Measurements from ENCODE around the gene PKP1. TPM values are rescaled to one million over a fixed set of nuclear protein-coding genes. Genes with fewer than 3 reads are reported as not detected.

Gene PKP1
- total and polyA plus RNA-seq, 10 of the 15 experiments (the other 5 are each of a cell fraction or from before 2014, with no cell fraction given): 0.03 TPM; not detected in 9

DNA sequence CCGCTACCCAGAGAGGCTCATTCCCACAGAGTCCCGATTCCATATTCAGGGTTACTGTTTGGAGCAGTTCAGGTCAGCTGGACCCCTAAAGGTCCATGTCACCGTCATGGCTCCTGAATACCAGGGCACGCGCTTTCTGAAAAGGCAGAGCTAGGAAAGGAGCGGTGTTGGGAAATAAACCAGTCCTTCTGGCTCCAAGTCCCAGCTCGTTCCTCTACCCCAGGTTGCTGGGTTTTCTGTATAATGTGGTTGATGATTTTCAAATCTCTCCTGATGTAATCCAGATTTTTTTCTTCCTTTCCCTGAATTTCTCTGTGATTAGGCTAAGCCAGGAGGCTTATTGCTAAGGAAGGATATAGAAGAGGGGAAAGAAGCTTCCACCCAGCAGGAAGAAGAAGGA, 14.0 kb upstream of the PKP1 start:
- ChIA-PET RAD21 (ENCODE audit: unreplicated experiment) (no interaction called here), CTCF (no interaction called here), SMC1A (ENCODE audit: uncharacterized antibody, unreplicated experiment) (no interaction called here), POLR2A (no interaction called here)
- no peak overlapping the region for H2AFZ ChIP-seq (ENCODE audit: control insufficient read depth, low read depth, low read length)
- no peaks in the 10 kb centered on the region; a peak in 2 of 4 replicates for H3K27me3 ChIP-seq (replicated peaks in 1 of 2; ENCODE audit: control insufficient read depth in 2 of 2, insufficient read depth in 2 of 2, low read length in 1 of 2)
- no peaks in the 10 kb centered on the region for H3K4me1 ChIP-seq (ENCODE audit: control insufficient read depth, insufficient read depth, low read length)
- BruUV-seq (replicated peaks): no TSS peak
- TF ChIP-seq CBX3 (IDR thresholded peaks at IDR 0.05; ENCODE audit: borderline replicate concordance, low read depth) (no peak), ZSCAN29 (IDR thresholded peaks at IDR 0.05) (no peak), NFYA (IDR thresholded peaks at IDR 0.05; ENCODE audit: borderline replicate concordance, low read depth, low read length) (no peak), MXI1 (IDR thresholded peaks at IDR 0.05; ENCODE audit: low read depth, low read length) (no peak), SRF (IDR thresholded peaks at IDR 0.05; ENCODE audit: low read depth in 2 of 2, low read length in 2 of 2) (no peak), RFX5 (IDR thresholded peaks at IDR 0.05; ENCODE audit: low read depth, low read length) (no peak), CREB1 (IDR thresholded peaks at IDR 0.05; ENCODE audit: low read depth) (no peak)
- H4K20me1 ChIP-seq (ENCODE audit: control insufficient read depth, insufficient read depth): no peaks in the 10 kb centered on the region
- in situ Hi-C loops (cut with MboI) (no loop called here), intact Hi-C loops (cut with micrococcal nuclease; ENCODE audit: unreplicated experiment) (no loop called here)
- no peaks in the 10 kb centered on the region for H3K79me2 ChIP-seq (ENCODE audit: control insufficient read depth, insufficient read depth, low read length)
- DNase-seq (ENCODE audit: low read depth, low spot score): no peak
- 47% methylated on average over 7 of the region's 7 CpGs for WGBS (ENCODE audit: insufficient coverage, insufficient replicate concordance, low lambda C conversion rate, missing lambda C conversion rate)
- no peak for FAIRE-seq
- no peaks in the 10 kb centered on the region for H3K36me3 ChIP-seq (ENCODE audit: control insufficient read depth in 2 of 2, insufficient read depth in 2 of 2, low read length in 1 of 2)
- H3K9me3 ChIP-seq (replicated peaks; ENCODE audit: control insufficient read depth, insufficient read depth, low read length): no peaks in the 10 kb centered on the region
- H3K4me2 ChIP-seq (ENCODE audit: control insufficient read depth, insufficient read depth): no peak overlapping the region
- H3K4me3 ChIP-seq: no peak overlapping the region
- ATAC-seq: no peak
- no peak overlapping the region for H3K9ac ChIP-seq (ENCODE audit: control insufficient read depth, insufficient read depth, low read length)
- H3K27ac ChIP-seq (ENCODE audit: control insufficient read depth, insufficient read depth): no peak overlapping the region

DNA sequence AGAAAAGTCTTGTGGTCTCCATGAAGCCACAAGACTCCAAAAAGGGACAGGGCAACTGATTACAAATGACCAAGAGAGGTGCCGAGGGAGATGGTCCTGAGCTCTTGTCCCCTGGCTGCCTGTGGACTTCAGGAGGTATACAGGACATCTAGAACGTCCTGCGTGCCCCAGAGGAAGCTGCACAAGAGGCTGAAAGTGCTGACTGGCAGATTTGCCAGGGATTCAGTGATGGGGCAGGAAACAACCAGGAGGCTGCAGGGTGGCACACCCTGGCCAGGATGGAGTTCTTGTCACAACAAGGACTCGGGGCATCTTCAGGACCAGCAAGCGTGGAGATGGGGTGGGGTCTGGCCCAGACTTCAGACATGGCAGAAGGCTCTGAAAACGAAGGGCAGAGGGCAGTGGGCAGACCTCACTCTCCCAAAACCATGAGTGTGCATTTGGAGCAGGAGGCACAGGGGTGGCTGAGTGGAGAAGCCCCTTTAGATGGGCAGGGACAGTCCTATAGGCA, 13.4 kb upstream of the PKP1 start:
- no peak overlapping the region for H3K9ac ChIP-seq (ENCODE audit: control insufficient read depth, insufficient read depth, low read length)
- H3K27me3 ChIP-seq (replicated peaks in 1 of 2; ENCODE audit: control insufficient read depth in 2 of 2, insufficient read depth in 2 of 2, low read length in 1 of 2): no peaks in the 10 kb centered on the region; a peak in 2 of 4 replicates
- H3K36me3 ChIP-seq (ENCODE audit: control insufficient read depth in 2 of 2, insufficient read depth in 2 of 2, low read length in 1 of 2): no peaks in the 10 kb centered on the region
- no peak overlapping the region for H3K4me3 ChIP-seq
- no TSS peak for BruUV-seq (replicated peaks)
- RAD21 ChIA-PET (ENCODE audit: unreplicated experiment): no interaction called here
- no peak for TF ChIP-seq MEF2B (IDR thresholded peaks at IDR 0.05; ENCODE audit: partially characterized antibody, poor library complexity, severe bottlenecking)
- TF ChIP-seq, protein P1, sequence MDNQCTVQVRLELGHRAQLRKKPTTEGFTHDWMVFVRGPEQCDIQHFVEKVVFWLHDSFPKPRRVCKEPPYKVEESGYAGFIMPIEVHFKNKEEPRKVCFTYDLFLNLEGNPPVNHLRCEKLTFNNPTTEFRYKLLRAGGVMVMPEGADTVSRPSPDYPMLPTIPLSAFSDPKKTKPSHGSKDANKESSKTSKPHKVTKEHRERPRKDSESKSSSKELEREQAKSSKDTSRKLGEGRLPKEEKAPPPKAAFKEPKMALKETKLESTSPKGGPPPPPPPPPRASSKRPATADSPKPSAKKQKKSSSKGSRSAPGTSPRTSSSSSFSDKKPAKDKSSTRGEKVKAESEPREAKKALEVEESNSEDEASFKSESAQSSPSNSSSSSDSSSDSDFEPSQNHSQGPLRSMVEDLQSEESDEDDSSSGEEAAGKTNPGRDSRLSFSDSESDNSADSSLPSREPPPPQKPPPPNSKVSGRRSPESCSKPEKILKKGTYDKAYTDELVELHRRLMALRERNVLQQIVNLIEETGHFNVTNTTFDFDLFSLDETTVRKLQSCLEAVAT (IDR thresholded peaks at IDR 0.05): no peak
- TF ChIP-seq, protein P2, sequence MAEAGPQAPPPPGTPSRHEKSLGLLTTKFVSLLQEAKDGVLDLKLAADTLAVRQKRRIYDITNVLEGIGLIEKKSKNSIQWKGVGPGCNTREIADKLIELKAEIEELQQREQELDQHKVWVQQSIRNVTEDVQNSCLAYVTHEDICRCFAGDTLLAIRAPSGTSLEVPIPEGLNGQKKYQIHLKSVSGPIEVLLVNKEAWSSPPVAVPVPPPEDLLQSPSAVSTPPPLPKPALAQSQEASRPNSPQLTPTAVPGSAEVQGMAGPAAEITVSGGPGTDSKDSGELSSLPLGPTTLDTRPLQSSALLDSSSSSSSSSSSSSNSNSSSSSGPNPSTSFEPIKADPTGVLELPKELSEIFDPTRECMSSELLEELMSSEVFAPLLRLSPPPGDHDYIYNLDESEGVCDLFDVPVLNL (IDR thresholded peaks at IDR 0.05; ENCODE audit: low read depth, low read length): no peak
- no peak for TF ChIP-seq EP300 (IDR thresholded peaks at IDR 0.05; ENCODE audit: borderline replicate concordance in 1 of 2, control insufficient read depth in 1 of 2, low read depth in 2 of 2, low read length in 2 of 2)
- TF ChIP-seq SMC3 (IDR thresholded peaks at IDR 0.05; ENCODE audit: borderline replicate concordance, low read length): no peak
- no peak for TF ChIP-seq ZNF217 (IDR thresholded peaks at IDR 0.05)
- no peak for TF ChIP-seq NRF1 (conservative IDR thresholded peaks at IDR 0.05; ENCODE audit: low read depth, low read length)
- TF ChIP-seq, protein P3, sequence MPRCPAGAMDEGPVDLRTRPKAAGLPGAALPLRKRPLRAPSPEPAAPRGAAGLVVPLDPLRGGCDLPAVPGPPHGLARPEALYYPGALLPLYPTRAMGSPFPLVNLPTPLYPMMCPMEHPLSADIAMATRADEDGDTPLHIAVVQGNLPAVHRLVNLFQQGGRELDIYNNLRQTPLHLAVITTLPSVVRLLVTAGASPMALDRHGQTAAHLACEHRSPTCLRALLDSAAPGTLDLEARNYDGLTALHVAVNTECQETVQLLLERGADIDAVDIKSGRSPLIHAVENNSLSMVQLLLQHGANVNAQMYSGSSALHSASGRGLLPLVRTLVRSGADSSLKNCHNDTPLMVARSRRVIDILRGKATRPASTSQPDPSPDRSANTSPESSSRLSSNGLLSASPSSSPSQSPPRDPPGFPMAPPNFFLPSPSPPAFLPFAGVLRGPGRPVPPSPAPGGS (IDR thresholded peaks at IDR 0.05; ENCODE audit: borderline replicate concordance, insufficient read depth, low read depth, low read length, poor library complexity, severe bottlenecking): no peak
- no peaks in the 10 kb centered on the region for H3K79me2 ChIP-seq (ENCODE audit: control insufficient read depth, insufficient read depth, low read length)
- H3K27ac ChIP-seq (ENCODE audit: control insufficient read depth, insufficient read depth): no peak overlapping the region
- POLR2A ChIA-PET: no interaction called here
- no peaks in the 10 kb centered on the region for H4K20me1 ChIP-seq (ENCODE audit: control insufficient read depth, insufficient read depth)
- 2% methylated on average over 6 of the region's 6 CpGs for WGBS (ENCODE audit: insufficient coverage, insufficient replicate concordance, low lambda C conversion rate, missing lambda C conversion rate)
- DNase-seq (ENCODE audit: low read depth, low spot score) (no peak), ATAC-seq (no peak), FAIRE-seq (no peak)
- SMC1A ChIA-PET (ENCODE audit: uncharacterized antibody, unreplicated experiment): no interaction called here
- intact Hi-C loops (cut with micrococcal nuclease; ENCODE audit: unreplicated experiment): no loop called here
- CTCF ChIA-PET: no interaction called here
- no peak overlapping the region for H3K4me2 ChIP-seq (ENCODE audit: control insufficient read depth, insufficient read depth)
- H3K9me3 ChIP-seq (replicated peaks; ENCODE audit: control insufficient read depth, insufficient read depth, low read length): no peaks in the 10 kb centered on the region
- in situ Hi-C loops (cut with MboI): no loop called here
- H2AFZ ChIP-seq (ENCODE audit: control insufficient read depth, low read depth, low read length): no peak overlapping the region
- H3K4me1 ChIP-seq (ENCODE audit: control insufficient read depth, insufficient read depth, low read length): no peaks in the 10 kb centered on the region
